Embryonic facial prominence (tissue), 1 donor: ENCODE results near the gene DPYSL5.
"Not testable (repeated sequence)": the region's sequence is repeated elsewhere in the genome, so short reads cannot be mapped to it uniquely, and the experiment has no call there.

Source experiments
- DNase-seq: peaks from one replicate; pipeline ENCODE4 v3.0.0-alpha.2; 2016; ENCODE audit errors: extremely low spot score

Gene DPYSL5, protein sequence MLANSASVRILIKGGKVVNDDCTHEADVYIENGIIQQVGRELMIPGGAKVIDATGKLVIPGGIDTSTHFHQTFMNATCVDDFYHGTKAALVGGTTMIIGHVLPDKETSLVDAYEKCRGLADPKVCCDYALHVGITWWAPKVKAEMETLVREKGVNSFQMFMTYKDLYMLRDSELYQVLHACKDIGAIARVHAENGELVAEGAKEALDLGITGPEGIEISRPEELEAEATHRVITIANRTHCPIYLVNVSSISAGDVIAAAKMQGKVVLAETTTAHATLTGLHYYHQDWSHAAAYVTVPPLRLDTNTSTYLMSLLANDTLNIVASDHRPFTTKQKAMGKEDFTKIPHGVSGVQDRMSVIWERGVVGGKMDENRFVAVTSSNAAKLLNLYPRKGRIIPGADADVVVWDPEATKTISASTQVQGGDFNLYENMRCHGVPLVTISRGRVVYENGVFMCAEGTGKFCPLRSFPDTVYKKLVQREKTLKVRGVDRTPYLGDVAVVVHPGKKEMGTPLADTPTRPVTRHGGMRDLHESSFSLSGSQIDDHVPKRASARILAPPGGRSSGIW

DNA sequence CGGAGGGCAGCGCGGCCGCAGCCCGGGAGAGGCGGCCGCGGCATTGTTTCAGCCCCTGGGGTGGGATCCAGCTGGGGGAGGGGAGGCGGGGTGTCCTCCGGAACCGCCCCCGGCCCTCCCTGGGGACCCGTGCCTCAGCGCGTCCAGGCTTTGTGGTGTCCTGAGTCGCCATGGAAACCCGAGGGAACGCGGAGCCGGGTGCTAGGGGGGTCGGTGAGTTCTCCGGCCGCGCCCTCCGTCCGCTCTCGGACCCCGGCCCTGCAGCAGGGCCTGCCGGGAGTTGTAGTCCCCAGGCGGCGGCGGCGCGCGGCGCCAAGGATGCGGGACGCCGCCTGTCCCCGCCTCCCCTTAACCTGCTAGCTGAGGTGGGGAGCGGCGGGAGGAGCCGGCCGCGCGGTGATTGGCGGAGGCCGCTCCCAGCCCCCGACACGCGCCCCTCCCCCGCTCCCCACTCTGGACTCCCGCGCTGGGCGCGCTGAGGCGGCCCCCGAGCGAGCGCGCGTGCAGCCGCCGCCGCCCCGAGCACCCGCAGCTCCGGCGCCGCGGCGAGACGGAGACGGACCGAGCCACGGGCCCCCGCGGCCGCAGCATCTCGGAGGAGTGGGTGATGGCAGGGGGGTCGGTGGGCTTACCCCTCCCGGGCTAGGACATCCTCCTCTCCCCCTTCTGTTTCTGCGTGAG, at the start of gene DPYSL5:
Gene DPYSL5, plus strand, starts transcription at position 478 of the 681 bp plus-strand sequence. CDS start 50,368 bp downstream, outside the sequence.
- DNase-seq = peak; percentile 20

DNA sequence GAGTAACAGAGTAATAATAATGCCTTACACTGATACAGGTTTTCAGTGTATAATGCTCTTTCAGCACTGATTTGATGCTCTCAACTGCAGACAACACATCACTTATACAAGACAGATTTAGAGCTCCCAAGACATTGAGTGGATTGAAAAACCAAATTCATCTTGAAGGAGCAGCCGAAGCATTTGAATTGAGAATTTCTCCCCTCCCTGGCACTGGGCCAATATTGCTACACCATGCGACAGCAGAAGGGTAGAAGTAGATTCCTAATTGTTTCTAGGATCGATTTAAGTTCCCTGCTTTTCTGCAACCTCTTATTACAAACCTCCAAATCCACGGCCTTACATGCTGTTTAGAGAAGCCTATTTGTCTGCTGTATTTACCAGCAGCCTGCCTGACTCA, 46.6 kb upstream of the DPYSL5 start:
- DNase-seq = no peak

DNA sequence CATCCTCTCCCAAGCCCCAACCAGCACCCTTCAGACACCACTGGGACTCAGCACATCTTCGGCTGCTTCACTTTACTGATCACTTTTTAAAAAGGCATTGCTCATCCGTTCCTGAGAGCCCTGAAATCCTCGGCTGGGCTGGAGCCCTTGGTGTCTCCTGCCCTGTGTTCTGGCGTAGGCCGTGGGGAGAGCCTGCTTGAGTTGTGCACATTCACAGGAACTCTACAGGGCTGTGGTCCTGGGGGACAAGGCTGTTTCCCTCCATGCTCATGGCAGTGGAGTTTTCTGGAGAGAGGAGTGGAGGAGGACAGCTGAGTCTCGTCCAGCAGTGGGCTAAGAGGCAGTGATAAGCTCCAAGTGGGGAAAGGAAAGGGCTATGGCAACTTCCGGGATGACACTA, 46.1 kb upstream of the DPYSL5 start:
- DNase-seq = no peak

DNA sequence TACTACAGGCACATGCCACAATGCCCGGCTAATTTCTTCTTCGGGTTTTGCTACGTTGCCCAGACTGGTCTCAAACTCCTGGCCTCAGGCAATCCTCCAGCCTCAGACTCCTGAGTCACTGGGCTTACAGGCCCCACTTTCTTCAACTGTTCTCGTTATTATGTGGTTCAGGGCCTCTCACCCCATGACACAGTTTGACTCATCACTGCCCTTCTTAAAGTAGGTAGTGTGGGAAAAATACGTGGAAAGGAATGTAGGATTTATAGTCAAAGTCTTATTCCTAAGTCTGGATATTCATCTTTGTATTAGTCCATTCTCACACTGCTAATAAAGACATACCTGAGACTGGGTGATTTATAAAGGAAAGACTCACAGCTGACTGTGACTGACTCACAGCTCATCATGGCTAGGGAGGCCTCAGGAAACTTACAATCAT, 42.7 kb upstream of the DPYSL5 start:
- DNase-seq = no peak

DNA sequence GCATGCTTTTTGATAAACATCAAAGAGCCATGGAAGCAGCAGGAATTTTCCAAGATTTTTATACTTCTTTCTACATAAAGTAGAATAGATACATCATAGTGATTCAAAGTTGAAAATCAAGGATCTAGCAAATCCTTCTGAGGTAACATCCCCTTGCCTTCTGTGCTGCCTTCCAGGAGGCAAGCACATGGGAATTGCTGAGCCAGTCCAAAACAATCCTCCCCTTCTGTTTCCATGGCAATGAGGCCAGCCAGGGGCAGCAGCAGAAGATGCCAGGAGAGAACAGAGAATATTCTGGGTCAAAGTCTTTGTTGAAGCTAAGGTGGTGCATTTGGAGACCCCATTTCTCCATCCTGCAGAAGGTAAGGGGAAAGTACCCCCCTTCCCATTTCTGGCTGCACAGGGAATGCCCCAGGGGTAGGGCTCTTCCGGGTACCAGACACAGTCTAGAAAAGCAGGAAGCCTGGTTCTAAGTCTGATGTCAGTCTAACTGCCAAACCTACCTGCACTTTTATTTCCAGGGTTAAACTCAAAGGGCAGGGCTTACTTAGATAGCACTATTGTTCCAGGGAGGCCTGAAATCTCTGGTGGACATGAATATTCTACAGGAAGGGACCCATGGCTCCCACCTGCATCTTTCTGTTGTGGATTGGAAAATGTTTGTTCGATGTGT, 40.0 kb upstream of the DPYSL5 start:
- DNase-seq = no peak

DNA sequence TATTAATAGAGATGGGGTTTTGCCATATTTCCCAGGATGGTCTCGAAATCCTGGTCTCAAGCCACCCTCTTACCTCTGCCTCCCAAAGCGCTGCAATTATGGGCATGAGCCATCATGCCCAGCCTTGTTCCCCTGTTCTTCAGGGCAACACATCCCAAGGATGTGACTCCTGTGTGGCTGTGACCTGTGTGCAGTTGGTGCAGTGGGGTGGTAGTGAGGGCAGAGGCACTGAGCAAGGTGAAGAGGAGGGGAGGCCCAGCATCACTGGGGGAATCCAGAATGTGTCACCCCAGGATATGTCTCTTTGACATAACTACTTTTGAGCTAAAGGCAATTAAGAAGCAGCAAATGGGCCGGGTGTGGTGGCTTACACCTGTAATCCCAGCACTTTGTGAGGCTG, 38.7 kb upstream of the DPYSL5 start:
- no peak for DNase-seq

DNA sequence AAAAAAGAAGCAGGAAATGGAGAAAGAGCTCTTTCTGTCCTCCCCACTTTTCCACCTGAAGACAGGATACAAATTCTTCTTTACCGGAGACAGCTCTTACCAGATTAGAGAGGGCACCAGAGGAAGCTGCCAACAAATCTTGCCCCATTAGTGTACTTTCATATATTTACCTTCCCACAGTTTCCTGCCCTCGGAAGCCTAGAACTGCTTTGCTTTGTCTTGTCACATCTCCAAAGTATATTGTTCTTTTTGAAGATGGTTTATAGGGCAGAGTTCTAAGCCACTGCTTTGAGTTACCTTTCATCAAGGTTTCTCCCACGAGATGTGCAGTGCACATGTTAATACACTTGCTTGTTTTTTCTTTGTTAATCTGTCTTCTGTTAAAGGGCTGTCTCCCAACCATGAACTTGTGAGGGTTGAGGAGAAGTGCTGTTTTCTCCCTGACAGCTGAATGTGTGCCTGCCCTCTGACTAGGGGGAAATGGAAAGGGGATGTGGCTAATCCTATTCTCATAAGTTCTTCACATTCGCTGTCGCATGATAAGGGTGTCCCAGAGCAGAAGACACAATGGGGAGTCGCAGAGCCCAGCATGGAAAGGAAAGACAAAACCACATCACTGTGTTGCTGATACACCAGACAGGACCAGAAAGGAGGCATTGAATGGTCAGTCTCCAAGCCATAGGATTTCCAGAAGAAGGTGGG, 37.9 kb upstream of the DPYSL5 start:
- DNase-seq = no peak

DNA sequence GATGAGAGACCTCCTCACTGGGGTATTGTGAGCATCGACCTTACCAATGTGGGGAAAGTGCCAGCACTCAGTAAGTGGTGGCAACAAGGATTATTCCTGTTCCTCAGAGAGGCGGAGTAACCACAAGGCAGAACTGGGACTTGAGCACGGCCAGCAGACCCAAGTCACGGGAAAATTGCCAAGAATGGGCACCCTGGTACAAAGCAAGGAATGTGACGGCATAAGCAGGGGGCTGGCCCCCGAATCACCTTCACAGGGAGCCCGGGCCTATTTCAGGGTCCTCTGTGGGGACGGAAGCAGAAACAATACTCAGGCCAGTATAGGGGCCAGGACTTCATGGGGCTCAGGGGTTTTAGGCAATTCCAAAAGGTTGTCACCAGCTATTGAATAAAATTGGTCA, 36.7 kb upstream of the DPYSL5 start:
- no peak for DNase-seq

DNA sequence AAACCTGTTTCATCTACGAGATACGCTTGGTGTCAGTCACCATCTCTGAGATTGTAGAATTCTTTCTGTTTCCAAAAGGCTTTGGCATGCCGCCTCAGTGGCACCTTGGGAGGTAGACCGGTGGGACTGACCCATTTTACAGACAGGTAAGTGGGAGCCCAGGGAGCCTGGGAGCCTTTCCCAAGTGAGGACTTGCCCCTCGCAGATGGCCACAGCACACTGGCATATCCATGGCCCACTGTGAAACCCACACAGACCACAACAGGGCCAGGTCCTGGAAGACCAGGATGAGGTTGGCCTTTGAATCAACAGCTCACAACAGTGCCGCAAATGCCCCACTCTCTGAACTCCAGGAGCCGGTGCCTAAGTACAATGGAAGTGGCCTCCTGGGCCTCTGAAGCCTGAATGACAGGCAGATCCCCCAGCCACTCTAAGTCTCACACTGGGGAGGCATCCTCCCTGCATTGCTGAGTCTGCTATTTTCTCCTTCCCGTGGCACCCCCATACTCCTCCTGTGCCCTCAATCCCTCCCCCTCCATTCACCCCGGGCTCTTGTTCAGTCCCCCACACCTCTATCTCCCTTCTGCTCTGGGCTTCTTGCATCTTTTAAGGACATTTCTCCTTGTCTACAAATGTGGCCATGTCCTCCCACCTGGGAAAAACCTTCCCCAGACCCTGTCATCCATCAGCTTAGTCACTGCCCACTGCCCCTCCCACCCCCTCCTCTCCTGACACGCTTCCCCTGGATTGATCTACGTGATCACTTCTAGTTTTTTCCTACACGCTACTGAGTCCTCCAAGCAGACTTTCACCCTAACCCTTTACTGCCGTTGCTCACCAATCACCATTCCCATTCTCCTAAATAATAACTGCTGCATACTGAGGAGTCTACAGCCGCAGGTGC, 35.9 kb upstream of the DPYSL5 start:
- no peak for DNase-seq

DNA sequence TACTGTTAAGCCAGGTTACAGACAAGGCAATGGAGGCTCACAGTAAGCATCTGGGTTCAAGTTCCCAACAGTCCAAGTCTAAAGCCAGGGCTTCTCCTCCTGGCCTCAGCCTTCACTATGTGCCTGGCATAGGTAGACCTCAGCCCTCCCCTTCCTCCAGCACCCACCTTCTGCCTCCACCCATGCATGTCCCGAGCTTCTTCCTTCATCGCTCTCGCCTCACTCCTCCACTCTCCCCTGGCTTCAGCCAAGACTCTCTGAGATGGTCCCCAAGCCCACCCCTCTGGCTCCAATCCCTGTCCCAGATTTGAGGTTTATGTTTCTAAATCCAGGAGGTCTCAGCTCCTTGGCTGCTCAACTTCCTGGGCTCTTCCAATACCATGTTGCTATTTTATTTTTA, 35.2 kb upstream of the DPYSL5 start:
- DNase-seq = no peak

DNA sequence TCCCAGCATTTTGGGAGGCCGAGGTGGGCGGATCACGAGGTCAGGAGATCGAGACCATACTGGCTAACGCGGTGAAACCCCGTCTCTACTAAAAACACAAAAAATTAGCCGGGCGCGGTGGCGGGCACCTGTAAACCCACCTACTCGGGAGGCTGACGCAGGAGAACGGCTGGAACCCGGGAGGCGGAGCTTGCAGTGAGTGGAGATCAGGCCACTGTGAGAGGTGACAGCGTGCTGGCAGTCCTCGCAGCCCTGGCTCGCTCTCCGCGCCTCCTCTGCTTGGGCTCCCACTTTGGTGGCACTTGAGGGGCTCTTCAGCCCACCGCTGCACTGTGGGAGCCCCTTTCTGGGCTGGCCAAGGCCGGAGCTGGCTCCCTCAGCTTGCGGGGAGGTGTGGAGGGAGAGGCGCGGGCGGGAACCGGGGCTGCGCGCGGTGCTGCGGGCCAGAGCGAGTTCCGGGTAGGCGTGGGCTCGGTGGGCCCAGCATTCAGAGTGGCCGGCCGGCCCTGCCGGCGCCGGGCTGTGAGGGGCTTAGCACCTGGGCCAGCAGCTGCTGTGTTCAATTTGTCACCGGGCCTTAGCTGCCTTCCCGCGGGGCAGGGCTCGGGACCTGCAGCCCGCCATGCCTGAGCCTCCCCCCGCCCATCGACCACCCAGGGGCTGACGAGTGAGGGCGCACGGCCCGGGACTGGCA, 33.7 kb upstream of the DPYSL5 start:
- DNase-seq = not testable (repeated sequence)

DNA sequence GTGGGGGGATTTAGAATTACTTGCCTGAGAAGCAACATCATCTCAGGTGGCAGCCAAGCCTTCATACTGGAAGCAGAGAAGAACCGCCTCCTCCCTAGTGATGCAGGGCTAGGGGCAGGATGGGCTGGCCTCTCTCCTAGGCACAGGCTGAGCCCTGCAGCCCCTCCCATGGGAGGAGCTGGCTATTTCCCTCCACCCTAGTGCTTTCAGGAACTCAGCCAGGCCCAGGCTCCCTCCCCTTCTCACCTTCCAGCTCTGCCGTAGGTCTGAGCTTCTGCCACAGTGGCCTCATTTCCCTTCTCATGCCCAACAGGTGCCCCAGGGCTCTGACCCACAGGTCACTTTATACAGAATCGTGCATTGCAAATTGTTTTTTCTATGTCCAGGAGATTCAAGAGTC, 31.0 kb upstream of the DPYSL5 start:
- no peak for DNase-seq

DNA sequence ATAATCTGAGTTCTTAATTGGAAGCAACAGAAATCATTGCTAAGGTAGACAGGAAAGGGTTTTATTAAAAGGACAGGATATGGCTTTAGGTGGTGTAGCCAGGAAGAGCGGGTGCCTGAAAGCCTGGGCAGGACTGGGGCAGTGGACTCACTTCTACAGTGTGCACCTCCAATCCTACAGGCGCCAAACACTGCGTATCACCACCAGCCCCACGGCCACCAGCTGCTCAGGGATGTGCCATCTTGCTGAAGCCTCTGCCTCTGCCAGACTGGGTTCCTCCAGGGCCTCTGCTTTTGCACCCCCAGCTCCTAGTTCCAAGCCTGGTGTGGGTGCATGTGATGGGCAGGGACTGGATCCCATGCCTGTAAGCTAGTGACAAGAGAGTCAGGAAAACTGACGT, 29.7 kb upstream of the DPYSL5 start:
- DNase-seq = no peak

DNA sequence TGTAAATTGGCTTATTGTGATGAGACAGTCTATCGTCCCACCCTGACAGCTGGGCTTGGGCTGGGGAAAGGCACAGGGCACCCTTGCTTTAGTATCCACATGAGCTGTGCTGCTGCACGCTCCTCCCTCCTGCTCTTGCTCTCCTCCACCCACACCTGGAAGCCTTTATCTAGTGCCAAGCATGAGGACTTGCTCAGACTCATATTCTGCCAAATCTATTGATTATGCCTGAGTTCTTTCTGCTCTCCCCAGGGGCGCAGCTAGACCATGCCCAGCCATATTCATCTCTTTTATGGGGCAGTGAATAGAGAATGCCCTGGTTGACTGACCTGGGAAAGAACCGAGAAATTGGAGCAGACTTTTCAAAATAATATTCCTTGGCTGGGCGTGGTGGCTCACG, 29.0 kb upstream of the DPYSL5 start:
- no peak for DNase-seq

DNA sequence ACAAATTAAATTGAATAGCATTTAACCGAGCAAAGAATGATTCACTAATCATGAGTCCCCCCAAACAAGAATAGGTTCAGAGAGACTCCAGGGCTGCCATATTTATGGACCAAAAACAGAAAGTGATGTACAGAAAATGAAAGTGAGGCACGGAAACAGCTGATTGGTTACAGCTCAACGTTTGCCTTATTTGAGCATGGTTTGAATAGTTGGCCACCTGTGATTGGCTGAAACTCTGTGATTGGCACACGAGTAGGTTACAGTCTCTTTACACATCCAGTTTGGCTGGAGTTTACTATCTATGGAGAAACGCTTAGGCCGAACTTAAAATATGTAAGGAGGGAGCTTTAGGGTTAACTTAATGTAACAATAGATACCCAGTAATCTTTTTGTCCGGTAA, 27.0 kb upstream of the DPYSL5 start:
- no peak for DNase-seq

DNA sequence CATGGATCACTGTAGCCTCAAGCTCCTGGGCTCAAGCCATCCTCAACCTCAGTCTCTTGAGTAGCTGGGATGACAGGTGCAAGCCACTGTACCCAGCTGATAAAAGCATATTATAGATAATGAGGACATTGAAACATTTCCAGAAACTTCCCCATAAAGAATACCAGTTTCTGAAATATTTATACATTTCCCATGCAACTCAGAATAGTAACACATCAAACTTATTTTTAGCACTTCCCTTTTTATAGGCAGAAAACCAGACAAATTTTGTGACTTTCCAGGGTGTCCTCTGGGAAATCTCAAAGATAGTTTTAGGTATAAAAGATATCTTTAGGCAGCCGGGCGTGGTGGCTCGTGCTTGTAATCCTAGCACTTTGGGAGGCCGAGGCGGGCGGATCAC, 25.1 kb upstream of the DPYSL5 start:
- DNase-seq = no peak

DNA sequence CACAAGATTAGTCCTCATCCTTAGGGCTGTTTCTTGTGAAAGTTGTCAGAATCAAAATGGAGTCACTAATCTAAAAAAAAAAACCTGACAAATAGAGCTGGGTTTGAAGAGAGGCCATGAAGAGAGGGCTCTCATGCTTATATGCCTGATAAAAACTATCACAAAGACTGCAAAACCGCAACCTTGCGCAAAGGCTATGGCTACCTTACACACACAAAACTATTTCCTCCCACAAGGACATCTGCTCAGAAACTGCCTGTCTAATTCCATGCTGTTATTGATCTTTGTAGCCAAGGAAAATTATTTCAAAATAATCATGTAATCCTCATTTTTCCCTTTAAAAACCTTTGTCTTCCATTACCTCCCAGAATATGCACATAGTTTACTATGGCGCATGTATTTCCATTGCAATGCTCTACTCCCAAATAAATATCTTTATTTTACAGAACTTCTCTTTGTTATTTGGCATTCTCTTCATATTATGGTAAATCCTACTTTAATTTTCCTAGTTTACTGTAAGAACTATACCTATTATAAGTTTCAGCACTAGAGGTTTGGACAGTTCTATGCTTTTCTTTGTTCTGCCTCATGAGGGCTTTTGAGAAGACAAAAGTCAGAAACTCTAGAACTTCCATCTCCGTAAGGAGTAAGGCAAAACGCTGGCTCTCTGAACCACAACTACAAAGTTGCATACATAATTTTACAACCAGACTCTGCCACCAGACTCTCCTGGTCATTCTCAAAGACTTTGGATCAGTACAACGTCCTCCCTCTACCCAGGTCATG, 9.6 kb upstream of the DPYSL5 start:
- no peak for DNase-seq

DNA sequence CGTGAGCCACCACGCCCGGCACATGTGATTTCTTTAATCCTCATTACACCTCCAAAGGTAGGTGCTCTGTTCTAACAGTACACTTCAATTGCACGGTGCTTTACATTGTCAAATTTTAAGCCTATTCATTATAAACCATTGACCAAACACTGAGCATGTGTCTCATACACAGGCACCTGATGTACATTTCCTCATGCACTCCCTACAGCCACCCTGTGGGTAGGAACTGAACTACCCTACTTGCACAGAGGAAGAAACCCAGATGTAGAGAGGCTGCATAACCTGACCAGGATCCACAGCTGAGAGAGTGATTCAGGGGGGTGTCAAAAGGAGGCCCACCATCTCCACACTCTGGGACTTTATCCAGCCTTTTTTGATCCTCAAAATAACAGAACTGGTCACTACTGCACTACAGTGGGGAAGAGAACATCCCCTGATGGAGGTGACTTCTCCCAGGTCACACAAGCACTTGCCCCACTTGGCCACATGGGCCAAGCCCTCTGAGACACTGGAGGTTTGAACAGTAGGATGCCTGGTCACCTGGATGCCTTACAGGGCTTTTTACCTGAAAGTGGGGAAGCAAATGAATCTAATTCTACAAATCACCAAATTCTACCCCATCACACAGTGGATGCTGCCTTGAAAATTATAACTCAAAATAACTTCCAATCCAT, 6.9 kb upstream of the DPYSL5 start:
- DNase-seq = no peak

DNA sequence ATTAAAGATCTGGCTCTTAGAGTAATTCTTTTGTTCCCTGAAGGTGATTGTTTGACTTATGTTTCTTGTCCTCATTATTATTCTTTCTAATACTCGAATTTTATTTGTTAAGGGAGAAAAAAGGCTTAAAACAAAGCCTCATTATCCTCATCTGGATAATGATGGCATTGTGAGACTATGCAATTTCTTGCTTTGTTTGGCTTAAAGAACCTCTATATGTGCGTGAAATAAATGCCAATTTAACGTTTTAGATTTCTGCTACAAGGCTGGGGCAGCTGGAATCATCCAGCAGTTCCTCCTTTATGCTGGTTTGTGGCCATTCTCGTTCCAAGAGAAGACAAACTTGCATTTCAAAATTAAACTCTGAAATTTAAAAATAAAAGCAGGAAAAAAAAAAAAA, 4.9 kb upstream of the DPYSL5 start:
- no peak for DNase-seq
